ENCODE results near the gene RPUSD4. TPM values are rescaled to one million over a fixed set of nuclear protein-coding genes. Genes with fewer than 3 reads are reported as not detected.

The RPUSD4 gene
- total RNA-seq, 1 experiment from 2014 or later = 19.0 TPM

DNA sequence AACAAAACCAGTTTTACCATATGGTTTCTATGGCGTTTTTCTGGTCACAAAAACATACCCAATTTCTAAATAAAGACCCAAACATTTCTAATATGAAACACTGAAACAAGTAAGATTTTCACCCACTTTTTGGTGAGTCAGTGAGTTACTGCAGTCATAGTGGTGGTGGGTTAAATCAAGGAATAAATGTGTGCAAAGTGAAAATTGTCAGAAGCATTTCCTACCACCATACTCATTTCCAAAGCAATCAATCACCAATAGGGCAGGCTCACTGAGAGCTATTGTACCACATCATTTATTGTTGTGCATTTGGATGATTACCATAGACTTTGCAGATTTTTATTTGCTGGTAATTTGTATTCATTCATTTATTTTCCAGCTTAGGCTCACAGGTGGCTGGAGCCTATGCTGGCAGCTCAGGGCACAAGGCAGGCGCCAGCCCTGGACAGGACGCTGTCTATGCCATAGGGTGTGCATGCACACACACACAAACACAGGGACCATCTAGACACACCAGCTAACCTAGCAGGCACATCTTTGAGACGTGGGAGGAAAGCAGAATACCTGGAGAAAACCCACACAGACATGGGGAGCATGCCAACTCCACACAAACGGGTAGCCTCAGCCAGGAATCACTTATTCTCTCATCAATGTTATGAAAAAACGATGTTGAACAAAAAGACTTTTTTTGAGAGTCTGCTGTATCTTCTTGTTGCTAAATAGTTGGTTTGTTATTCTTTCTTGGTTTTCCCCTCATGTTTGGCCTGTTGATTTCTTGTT lies 5.3 kb upstream of the RPUSD4 start:
- no peak overlapping the region for H3K4me3 Mint-ChIP-seq (ENCODE audit: low read depth, unreplicated experiment)
- intact Hi-C loops (cut with micrococcal nuclease; ENCODE audit: unreplicated experiment) = no loop called here
- no TSS peak for BruUV-seq (replicated peaks)

DNA sequence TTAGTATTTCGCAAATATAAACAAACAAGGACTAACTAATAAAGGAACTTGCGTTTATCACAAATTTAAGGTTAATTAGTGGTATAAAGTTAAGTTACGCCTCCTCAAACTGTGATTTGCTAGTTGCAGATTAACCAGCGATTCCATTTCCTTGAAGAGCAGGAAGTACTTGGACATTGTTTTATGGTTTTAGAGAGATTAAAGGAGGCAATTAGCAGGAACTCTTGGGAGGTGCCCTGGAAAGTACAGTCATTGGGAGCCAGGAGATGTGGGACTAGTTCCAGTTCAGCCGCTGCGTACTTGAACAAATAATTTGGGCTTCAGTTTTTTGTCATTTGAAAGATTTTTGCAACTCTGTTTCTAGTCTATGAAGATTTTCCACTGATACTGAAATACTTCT lies 3.4 kb upstream of the RPUSD4 start:
- CTCF ChIA-PET = interaction anchor here (0.7 kb wide), 1 partner anchor 99 kb away, joined by 5 read pairs; no protein-coding TSS in a partner anchor
- Mint-ChIP-seq H3K27ac (ENCODE audit: unreplicated experiment) (peak overlapping the region; percentile 5), H3K27me3 (ENCODE audit: unreplicated experiment) (no peaks in the 10 kb centered on the region), H3K4me1 (ENCODE audit: low read depth, unreplicated experiment) (peaks cover 42% of the 10 kb centered on the region), H3K9me3 (ENCODE audit: low read depth, unreplicated experiment) (no peaks in the 10 kb centered on the region), H3K36me3 (ENCODE audit: insufficient read depth, unreplicated experiment) (peaks cover 30% of the 10 kb centered on the region), H3K4me3 (ENCODE audit: low read depth, unreplicated experiment) (peak overlapping the region; percentile 19)
- intact Hi-C loops (cut with micrococcal nuclease; ENCODE audit: unreplicated experiment) = no loop called here
- no peak for TF ChIP-seq CTCF (IDR thresholded peaks at IDR 0.05; ENCODE audit: unreplicated experiment)
- BruUV-seq (replicated peaks) = no TSS peak
- peak; percentile 19 for DNase-seq

More for the DNA sequence above, 5.3 kb upstream of the RPUSD4 start:
- Mint-ChIP-seq H3K27me3 (ENCODE audit: unreplicated experiment) (no peaks in the 10 kb centered on the region), H3K4me1 (ENCODE audit: low read depth, unreplicated experiment) (peaks cover 49% of the 10 kb centered on the region), H3K27ac (ENCODE audit: unreplicated experiment) (no peak overlapping the region), H3K9me3 (ENCODE audit: low read depth, unreplicated experiment) (no peaks in the 10 kb centered on the region), H3K36me3 (ENCODE audit: insufficient read depth, unreplicated experiment) (peaks cover 18% of the 10 kb centered on the region)
- no peak for DNase-seq
- TF ChIP-seq CTCF (IDR thresholded peaks at IDR 0.05; ENCODE audit: unreplicated experiment) = no peak
- CTCF ChIA-PET = no interaction called here

- intact Hi-C loops (cut with micrococcal nuclease; ENCODE audit: unreplicated experiment) = no loop called here
- DNase-seq = no peak
- peak overlapping the region; percentile 5 for H3K27ac Mint-ChIP-seq (ENCODE audit: unreplicated experiment)
- BruUV-seq (replicated peaks) = no TSS peak
- peaks cover 42% of the 10 kb centered on the region for H3K4me1 Mint-ChIP-seq (ENCODE audit: low read depth, unreplicated experiment)
- H3K36me3 Mint-ChIP-seq (ENCODE audit: insufficient read depth, unreplicated experiment) = peaks cover 30% of the 10 kb centered on the region
- H3K4me3 Mint-ChIP-seq (ENCODE audit: low read depth, unreplicated experiment) = peak overlapping the region; percentile 19
- no peaks in the 10 kb centered on the region for H3K9me3 Mint-ChIP-seq (ENCODE audit: low read depth, unreplicated experiment)
- no peaks in the 10 kb centered on the region for H3K27me3 Mint-ChIP-seq (ENCODE audit: unreplicated experiment)
- TF ChIP-seq CTCF (IDR thresholded peaks at IDR 0.05; ENCODE audit: unreplicated experiment) = no peak
- CTCF ChIA-PET = no interaction called here
Observed at GRCh38 chr11:126214441-126214840, 3.0 kb upstream of the RPUSD4 start.

- Mint-ChIP-seq H3K4me1 (ENCODE audit: low read depth, unreplicated experiment) (peaks cover 30% of the 10 kb centered on the region), H3K36me3 (ENCODE audit: insufficient read depth, unreplicated experiment) (peaks cover 34% of the 10 kb centered on the region), H3K27me3 (ENCODE audit: unreplicated experiment) (no peaks in the 10 kb centered on the region), H3K9me3 (ENCODE audit: low read depth, unreplicated experiment) (no peaks in the 10 kb centered on the region), H3K27ac (ENCODE audit: unreplicated experiment) (peak overlapping the region; percentile 97), H3K4me3 (ENCODE audit: low read depth, unreplicated experiment) (peak overlapping the region; percentile 100)
- CTCF ChIA-PET = interaction anchor here (0.5 to 1.3 kb wide), 3 partner anchors 14 to 548 kb away, joined by 3 to 5 read pairs (median 3); partner anchors contain the start of gene PUS3
- intact Hi-C loops (cut with micrococcal nuclease; ENCODE audit: unreplicated experiment) = no loop called here
- DNase-seq = no peak
- TSS peak; percentile 50 for BruUV-seq (replicated peaks)
- no peak for TF ChIP-seq CTCF (IDR thresholded peaks at IDR 0.05; ENCODE audit: unreplicated experiment)
Observed at GRCh38 chr11:126212089-126212660, 725 bp upstream of the RPUSD4 start.
